OCI-LY1 (cell line): Measurements from ENCODE around the gene SLC6A9.

Experiments
- EZH2 ChIP-seq: fragments of 200-600 bp; sonication (generic), shearing (Covaris generic); IDR thresholded peaks from 2 replicates; pipeline ENCODE4 v1.8.0; 2017; ENCODE audit warnings: borderline replicate concordance, mixed run types, mild to moderate bottlenecking, antibody characterized with exemption, low read length, moderate library complexity, mixed read lengths
- TF ChIP-seq, protein P1 (sequence below): fragments of 200-600 bp; sonication (generic), shearing (Covaris generic); IDR thresholded peaks from 2 replicates; pipeline ENCODE4 v1.5.1; 2017; ENCODE audit warnings: mild to moderate bottlenecking, antibody characterized with exemption, low read length, moderate library complexity, mixed read lengths

DNA sequence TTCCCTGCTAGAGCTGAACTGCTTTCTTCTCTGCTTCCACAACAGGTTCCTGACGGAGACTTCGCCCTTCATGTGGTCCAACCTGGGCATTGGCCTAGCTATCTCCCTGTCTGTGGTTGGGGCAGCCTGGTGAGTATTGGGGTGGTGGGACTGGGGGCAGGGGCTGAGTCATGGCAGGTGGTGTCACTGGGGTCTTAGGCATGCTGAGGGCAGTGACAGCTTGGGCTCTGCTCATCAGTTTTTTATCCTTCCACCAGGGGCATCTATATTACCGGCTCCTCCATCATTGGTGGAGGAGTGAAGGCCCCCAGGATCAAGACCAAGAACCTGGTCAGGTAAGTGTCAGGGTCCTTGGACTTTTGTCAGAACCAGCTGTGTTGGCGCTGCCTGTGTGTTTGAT is 55.2 kb downstream of the SLC6A9 start:
- TF ChIP-seq, protein P1, sequence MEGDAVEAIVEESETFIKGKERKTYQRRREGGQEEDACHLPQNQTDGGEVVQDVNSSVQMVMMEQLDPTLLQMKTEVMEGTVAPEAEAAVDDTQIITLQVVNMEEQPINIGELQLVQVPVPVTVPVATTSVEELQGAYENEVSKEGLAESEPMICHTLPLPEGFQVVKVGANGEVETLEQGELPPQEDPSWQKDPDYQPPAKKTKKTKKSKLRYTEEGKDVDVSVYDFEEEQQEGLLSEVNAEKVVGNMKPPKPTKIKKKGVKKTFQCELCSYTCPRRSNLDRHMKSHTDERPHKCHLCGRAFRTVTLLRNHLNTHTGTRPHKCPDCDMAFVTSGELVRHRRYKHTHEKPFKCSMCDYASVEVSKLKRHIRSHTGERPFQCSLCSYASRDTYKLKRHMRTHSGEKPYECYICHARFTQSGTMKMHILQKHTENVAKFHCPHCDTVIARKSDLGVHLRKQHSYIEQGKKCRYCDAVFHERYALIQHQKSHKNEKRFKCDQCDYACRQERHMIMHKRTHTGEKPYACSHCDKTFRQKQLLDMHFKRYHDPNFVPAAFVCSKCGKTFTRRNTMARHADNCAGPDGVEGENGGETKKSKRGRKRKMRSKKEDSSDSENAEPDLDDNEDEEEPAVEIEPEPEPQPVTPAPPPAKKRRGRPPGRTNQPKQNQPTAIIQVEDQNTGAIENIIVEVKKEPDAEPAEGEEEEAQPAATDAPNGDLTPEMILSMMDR: no peak
- no peak for TF ChIP-seq EZH2
